Tibial nerve (tissue), 4 donors: Measurements from ENCODE around the gene CFAP20.

Experiments
- CTCF ChIP-seq, 5 experiments: fragments of 200-600 bp in 3 of 5; fragments of 450-650 bp in 2 of 5; sonication (generic) in 3 of 5; IDR thresholded peaks; one replicate each; pipeline ENCODE4 v1.5.1; 2016 to 2019; ENCODE audit warnings: antibody characterized with exemption in 5 of 5, mild to moderate bottlenecking in 3 of 5, moderate library complexity in 2 of 5
- EP300 ChIP-seq, 2 donors: sonication (generic); formaldehyde crosslinking; IDR thresholded peaks; one replicate each; pipeline ENCODE4 v1.6.1; 2017; ENCODE audit warnings: antibody characterized with exemption in 2 of 2, mild to moderate bottlenecking in 1 of 2
- POLR2A ChIP-seq, 2 donors: fragments of 450-650 bp; IDR thresholded peaks; one replicate each; pipeline ENCODE4 v1.6.1; 2017; ENCODE audit warnings: antibody characterized with exemption in 2 of 2, mild to moderate bottlenecking in 2 of 2, moderate library complexity in 2 of 2

GRCh38 chr16:58094026-58094425, 35.2 kb downstream of the CFAP20 start:
- no peak for TF ChIP-seq CTCF (IDR thresholded peaks at IDR 0.05)
- TF ChIP-seq POLR2A (IDR thresholded peaks at IDR 0.05) = no peak
- TF ChIP-seq EP300 (IDR thresholded peaks at IDR 0.05) = no peak
